LNCaP clone FGC (cell line): ENCODE results near the gene LAPTM5.

Experiments
- DNase-seq: peaks from one replicate; pipeline ENCODE4 v3.0.0-alpha.2; 2011; ENCODE audit warnings: low read depth
- H3K4me3 ChIP-seq: 2 replicates; pipeline ENCODE4 v1.5.1; 2011; ENCODE audit warnings: mild to moderate bottlenecking, low read depth, low read length, control low read depth
- CTCF ChIP-seq: IDR thresholded peaks from 2 replicates; pipeline ENCODE4 v1.5.1; 2012; ENCODE audit warnings: mild to moderate bottlenecking; ENCODE audit not compliant: control insufficient read depth, insufficient read depth; ENCODE audit errors: extremely low read depth

LAPTM5 gene

GRCh38 chr1:30702823-30703222 lies 54.8 kb downstream of the LAPTM5 start:
- no peak for TF ChIP-seq CTCF
- H3K4me3 ChIP-seq, result no peak overlapping the region
- DNase-seq, result no peak

- no peak for DNase-seq
- no peak overlapping the region for H3K4me3 ChIP-seq
- no peak for TF ChIP-seq CTCF
Measured at GRCh38 chr1:30701258-30701633, 56.3 kb downstream of the LAPTM5 start.

DNA sequence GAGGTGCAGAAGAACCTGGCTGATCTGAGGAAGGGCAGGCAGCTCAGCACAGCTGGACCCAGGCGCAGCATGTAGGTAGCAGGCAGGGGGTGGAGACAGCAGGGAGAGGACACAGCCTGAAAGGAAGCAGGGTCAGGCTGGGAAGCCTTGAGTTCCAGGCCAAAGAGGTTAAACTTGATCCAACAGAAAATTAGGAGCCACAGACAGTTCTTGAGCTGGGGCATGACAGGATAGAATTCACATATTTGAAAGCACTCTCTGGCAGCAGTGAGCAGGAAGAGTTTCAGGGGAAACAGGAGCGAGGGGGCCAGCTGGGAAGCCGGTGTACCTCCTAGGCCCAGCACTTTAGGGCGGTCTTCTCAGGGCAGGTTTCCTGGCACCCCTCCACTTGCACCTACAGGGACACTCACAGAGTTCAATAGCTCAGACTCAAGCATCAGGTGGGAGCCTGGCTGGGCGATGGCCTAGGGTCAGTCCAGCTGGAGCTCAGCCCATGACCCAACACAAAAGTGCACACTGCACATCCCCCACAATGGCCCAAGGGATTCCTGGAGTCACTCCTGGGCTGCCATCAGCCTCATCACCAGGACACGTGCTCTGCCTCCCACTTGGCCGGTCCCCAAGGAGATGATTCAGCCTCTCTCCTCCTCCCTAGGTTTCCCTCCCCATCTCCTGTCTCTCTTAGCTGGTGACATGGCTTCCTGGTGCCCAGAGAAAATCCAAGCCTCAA lies 56.9 kb downstream of the LAPTM5 start:
- H3K4me3 ChIP-seq, result no peak overlapping the region
- TF ChIP-seq CTCF, result no peak
- DNase-seq, result no peak

DNA sequence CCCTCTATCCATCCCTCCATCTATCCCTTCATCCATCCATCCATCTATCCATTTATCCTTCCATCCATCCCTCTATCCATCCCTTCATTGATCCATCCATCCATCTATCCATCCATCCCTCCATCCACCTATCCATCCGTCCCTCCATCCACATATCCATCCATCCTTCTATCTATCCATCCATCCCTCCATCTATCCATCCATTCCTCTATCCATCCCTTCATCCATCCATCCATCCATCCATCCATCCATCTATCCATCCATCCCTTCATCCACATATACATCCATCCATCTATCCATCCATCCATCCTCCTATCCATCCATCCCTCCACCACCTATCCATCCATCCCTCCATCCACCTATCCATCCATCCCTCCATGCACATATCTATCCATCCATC lies 57.8 kb downstream of the LAPTM5 start:
- no peak for TF ChIP-seq CTCF
- DNase-seq, result no peak
- H3K4me3 ChIP-seq, result no peak overlapping the region

GRCh38 chr1:30698401-30698981 lies 59.1 kb downstream of the LAPTM5 start:
- DNase-seq, result no peak
- no peak for TF ChIP-seq CTCF
- H3K4me3 ChIP-seq, result no peak overlapping the region

DNA sequence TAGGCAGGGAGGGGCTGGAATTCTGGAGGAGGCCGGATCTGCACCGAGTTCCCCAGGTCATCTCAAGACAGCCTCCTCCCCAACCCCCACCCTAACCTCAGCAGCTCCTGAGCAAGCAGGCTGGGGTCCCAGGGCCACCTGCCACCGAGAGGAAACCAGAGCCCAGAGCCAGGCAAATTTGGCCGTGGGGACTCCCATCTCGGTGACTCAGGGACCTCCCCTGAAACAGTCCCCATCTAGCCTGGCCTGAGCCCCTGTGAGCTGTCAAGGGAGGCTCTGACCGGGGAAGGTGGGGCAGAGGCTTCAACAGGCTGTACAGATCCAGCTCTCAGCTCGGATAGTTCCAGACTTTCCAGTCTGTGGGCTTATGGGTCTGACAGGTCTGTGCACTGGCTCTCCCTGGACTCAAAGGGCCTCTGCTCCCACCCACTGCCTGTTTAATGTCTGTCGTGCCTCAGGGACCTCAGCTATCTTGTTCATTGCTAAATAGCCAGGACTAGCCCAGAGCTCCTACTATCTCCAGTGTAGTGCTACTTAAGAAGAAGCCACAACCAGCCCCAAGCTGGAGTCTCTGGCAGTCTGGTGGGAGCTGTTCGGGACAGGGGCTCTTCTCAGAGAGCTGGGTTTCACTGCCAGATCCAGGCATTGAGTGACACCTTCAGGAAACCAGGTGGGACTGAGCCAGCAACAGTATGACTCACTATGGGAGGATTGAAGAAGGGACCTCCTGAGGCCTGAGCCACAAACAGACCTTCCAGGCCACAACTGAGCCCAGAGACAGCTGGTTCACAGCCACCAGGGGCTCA lies 59.8 kb downstream of the LAPTM5 start:
- H3K4me3 ChIP-seq, result no peak overlapping the region
- TF ChIP-seq CTCF, result no peak
- no peak for DNase-seq

- H3K4me3 ChIP-seq, result no peak overlapping the region
- DNase-seq, result no peak
- TF ChIP-seq CTCF, result no peak
Measured at GRCh38 chr1:30696831-30697230, 60.7 kb downstream of the LAPTM5 start.
